Fibroblast of skin of right quadriceps (primary cell): ENCODE results near the gene RNF4.

Experiments
- DNase-seq: peaks from one replicate; pipeline ENCODE4 v3.0.0-alpha.2; 2013

The RNF4 gene

DNA sequence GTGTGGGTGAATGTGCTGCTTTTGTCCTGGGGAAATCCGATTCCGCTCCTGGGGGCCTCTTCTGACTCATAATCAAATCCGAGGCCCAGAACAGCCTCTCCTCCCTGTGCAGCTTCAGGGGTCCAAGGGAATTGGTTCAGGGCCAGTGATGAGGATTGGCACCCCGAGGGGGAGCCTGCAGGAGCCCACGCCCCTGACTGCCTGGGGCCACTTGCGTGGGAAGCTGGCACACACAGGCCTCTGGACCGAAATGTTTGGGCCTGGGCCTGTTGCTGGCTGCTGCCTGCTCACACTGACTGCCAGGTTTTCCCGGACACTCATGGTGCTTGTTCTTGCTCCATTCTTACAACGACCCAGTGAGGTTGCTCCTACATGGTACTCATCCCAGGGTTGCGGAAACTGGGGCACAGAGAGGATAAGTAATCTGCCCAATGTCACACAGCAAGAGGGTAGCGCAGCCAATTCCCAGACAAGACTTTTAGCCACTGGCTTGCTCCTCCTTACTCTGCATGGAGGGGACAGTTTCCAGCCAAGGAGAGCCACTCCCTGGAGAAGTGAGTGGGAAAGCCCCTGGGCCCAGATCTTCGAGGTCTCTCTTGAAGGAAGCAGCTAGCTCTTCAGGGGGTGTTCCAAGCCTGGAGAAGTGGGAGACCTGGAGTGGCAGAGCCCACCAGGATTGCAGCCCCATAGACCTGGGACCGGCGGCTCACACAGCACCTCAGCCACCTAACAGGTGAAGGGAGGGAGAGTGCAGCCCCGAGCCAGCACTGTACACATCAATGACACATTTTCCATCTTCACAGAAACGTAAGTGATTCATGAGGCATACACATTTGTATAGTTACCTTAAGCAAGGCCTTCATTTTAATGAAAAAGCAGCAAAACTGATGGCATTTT is 29.8 kb upstream of the RNF4 start:
- no peak for DNase-seq

DNA sequence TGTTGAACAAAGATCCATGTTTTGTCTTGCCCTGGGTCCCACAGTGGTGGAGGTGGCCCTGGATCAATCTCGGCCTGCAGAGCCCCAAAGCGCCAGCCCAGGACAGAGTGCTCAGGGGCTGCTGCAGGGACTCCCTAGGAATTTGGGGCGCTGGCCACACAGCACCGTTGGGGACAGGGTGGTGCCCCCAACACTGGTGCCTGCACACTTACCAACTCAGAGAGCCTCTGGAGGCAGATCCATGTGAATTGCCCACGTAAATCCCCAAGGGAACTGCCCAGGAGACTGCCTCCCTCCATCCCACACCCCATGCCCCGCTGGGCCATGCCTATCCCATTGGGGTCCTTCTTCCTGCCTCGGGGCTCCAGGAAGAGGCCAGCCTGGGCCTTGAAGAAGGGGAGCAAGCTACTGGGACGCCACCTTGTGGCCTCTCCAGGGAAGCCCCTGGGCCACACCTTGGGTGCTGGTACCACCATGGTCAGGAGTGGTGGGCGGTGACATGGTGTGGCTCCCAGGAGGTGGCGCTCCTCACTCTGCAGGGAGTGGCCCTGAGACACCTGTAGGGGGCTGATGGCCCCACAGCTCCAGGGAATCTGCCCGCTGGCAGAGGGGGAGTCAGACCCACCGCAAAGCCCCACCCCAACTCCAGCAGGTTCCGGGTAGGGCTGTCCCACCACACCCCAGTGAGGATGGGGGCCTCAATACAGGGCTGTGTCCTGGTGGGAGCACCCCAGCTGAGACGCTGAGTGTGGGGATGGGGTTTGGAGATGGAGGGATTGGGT is 27.3 kb upstream of the RNF4 start:
- DNase-seq, result peak; percentile 39

DNA sequence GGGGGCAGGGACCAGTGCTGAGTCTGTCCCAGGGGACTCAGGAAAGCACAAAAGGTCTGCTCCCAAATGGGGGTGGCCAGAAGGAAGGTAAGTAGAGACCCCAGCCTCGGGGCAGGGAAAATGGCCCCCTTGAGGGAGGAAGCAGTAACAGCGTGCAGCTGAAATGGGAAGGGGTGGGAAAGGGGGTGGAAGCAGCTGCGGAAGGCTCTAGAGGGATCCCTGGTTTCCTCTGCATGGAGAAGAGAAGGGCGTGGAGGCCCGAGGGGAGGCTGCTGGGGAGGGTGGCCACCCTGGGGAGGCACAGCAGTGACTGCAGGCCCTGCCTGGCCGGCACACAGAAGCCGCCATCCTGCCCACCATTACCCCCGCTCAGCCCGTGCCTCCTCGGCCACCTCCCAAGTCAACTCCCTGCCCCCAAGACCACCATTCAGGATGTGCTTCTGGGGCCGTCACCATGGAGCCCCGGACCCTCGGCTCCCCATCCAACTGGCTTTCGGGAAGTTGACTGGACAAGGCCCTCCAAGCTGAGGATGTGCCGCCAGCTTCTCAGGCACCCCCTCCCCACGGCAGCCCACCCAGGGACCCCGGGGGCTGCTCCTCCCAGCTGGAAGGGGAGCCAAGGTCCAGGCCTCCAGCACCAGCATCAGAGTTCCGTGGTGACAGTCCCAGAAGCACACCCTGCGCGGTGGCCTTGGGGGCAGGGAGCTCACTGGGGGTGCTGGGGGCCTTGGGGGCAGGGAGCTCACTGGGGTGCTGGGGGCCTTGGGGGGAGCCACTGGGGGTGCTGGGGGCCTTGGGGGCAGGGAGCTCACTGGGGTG is 26.5 kb upstream of the RNF4 start:
- DNase-seq, result no peak

GRCh38 chr4:2443061-2443730 is 25.7 kb upstream of the RNF4 start:
- DNase-seq, result no peak

DNA sequence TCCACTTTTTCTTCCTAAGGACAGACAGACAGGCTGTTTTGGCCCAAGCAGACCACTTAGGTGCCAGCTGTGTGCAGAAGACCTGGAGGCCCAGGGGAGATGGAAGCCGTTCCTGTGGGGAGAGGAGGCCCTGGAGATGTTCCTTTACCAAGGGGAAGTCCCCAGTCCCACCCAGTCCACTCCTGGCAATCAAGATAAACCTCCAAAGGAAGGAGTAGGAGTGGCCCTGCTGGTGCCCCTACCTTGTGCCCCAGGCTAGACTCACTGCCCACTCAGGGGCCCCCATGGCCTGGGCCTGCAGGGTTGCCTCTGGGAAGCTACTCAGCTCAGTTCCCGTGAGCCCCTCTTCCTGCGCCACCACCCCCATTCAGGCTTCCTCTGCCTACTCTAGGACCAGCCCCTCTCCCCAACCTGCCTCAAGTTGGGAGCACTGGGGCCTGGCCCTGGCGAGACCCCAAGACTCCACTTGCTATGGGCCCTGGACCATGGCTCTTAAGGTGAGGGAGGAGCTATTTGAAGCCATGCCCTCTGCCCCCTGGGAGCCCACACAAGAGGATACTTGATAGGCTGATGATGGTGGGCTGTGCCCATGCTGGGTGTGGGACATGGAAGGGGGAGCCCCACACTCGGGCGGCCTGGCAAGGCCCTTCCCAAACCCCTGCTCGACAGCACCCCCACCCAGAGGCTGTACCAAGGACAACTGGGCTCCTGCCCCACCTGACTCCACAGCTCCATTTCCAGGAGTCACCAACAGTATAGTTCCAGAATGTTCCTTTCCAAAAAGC is 24.8 kb upstream of the RNF4 start:
- no peak for DNase-seq

GRCh38 chr4:2445130-2445529 is 23.8 kb upstream of the RNF4 start:
- no peak for DNase-seq

- no peak for DNase-seq
These were observed 23.3 kb upstream of the RNF4 start for GRCh38 chr4:2445571-2445970.

GRCh38 chr4:2446656-2447564 is 22.0 kb upstream of the RNF4 start:
- no peak for DNase-seq

GRCh38 chr4:2448589-2448988 is 20.3 kb upstream of the RNF4 start:
- no peak for DNase-seq

DNA sequence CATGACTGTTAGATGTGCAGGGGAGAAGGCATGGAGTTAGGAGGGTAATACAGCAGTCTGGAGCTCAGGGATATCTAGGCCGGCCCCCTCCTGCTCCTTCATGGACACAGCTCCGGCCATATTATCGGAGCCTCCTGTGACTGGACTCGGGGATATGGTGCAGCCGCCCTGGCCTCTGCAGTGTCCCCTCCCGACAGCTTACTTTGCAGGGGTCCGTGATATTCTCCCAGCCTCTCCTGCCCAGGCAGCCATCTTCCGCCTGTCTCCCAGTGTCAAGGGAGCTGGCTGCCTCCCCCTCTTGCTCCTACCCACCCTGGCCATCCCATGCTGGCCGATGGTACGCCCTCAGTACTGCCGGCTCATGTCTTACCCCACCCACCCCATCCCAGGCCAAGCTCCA is 19.9 kb upstream of the RNF4 start:
- DNase-seq, result no peak

GRCh38 chr4:2449511-2450392 is 19.2 kb upstream of the RNF4 start:
- DNase-seq, result no peak

DNA sequence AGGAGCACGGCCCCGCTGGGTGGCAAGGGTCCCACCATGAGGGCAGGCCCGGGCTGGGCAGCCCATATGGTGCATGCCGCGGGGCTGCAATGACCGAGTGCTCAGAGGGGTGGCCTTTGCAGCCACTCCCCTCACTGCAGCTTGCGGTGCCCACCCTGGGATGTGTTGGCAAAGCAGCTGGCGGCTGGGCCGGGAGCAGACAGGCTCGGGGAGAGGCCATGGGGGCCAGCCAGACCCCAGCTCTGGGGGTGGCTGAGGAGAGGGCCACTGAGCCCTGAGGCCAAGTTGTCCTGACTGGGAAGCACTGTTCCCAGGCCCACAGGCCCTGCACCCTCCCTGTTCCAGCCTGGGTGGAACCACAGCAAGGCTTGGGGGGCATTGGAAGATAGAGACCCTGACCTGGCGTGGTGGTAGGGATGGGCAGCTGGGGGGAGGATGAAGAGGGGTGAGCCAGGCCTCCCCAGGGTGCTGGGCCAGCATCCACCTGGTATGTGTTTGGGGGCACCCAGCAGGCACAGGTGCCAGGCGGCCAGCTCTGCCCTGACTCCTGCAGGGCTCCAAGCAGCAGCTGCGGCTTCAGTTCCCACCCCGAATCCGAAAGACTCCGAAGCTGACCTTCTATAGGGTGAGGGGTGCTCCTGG is 18.4 kb upstream of the RNF4 start:
- no peak for DNase-seq

GRCh38 chr4:2451036-2451520 is 17.8 kb upstream of the RNF4 start:
- DNase-seq, result no peak

GRCh38 chr4:2451821-2452785 is 16.8 kb upstream of the RNF4 start:
- DNase-seq, result no peak

DNA sequence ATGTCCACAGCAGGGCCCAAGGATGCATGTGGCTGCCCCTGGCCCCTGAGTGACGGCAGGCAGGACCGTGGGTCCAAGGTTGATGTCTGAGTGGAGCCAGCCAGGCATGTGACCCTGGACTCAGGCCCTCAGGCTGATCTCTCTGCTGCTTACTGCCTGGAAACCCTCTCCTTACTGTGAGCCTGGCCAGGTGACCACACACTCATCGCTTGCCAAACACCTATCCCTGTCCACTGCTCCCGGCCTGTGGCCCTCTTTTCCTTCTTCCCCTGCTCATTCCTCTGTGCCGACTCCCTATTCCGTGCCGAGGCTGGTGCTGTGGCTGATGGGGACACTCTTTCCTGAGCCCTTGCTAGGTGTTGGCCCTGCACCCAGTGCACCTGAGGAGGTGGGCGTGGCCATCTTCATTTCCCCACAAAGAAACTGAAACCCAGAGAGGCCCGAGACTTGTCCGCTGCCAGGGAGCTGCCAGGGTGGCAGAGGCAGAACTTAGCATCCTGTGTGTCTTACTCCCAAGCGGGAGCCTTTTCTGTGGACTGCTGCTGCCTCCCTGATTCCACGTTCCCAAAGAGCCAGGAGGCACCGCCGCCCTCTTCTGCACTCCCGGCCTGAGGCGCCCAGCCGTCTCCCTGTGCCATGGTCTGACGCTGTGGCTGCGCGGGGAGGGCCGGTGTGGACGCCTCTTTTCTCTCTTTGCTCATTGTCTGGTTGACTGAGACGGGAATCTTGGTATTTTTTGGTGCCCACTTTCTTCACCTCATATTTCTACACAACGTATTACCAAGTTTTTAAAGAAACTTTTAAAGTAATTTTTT is 11.2 kb upstream of the RNF4 start:
- no peak for DNase-seq

DNA sequence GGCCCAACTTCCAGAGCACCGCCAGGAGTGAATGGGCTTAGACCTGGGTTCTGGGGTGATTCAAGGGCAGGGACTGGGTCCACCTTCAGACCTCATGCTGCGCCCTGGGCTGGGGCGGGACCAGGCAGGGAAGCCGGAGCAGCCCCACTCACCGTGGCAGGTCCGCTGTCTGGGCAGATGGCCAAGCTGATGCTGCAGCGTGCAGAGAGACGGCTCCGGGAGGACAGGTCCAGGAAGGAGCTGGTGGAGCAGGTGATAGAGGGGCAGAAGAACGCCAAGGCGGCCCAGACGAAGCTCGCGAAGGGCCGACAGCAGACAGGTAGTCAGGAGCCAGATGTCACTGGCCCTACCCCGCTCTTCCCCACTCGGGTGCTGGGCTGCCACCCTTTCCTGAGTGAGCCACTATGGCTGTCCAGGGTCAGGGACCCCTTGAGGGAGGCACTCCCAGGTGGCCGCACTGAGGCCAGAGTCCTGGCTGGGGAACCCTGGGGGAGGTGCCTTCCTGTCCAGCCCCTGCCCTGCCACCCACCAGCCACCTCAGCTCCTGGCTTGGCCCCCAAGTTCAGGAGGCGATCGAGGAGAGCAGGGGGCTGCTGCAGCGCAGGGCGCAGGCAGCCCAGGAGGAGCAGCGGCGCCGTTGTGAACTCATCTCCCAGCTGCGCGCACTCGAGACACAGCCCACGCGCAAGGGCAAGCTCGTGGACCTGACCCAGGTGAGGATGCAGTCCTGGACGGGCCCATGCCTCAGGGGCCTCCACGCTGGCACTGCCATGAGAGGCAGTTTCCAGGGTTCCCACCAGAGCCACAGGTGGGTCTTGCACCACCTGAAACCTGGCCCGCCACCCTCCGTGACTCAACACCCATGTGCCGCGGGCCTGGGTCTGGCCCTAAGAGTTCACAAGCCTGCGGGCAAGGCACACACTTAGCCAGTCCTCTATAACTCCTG is 10.1 kb upstream of the RNF4 start:
- DNase-seq, result no peak
